HL-60 (cell line): Measurements from ENCODE around the gene DSPP.

Experiments
- DNase-seq, 2 experiments: peaks; one replicate each; pipeline ENCODE4 v3.0.0-alpha.2; 2010 to 2020; ENCODE audit warnings: low read depth in 1 of 2, low spot score in 1 of 2
- H3K27ac ChIP-seq: fragments of 250-450 bp; sonication (Bioruptor Pico); replicated peaks from 2 replicates; pipeline ENCODE4 v1.5.1; 2020; ENCODE audit warnings: mild to moderate bottlenecking, moderate library complexity
- H3K27me3 ChIP-seq: fragments of 250-450 bp; sonication (Bioruptor Pico); 2 replicates; pipeline ENCODE4 v1.5.1; 2021; ENCODE audit warnings: mild to moderate bottlenecking, moderate library complexity; ENCODE audit not compliant: insufficient read depth, poor library complexity, severe bottlenecking
- H3K4me3 ChIP-seq: replicated peaks from 2 replicates; pipeline ENCODE4 v1.5.1; 2011; ENCODE audit warnings: mild to moderate bottlenecking, control low read depth, low read length; ENCODE audit not compliant: insufficient read depth
- GABPA ChIP-seq: IDR thresholded peaks from 2 replicates; pipeline ENCODE4 v1.6.1; 2012; ENCODE audit warnings: low read depth
- POLR2AphosphoS5 ChIP-seq: IDR thresholded peaks from 2 replicates; pipeline ENCODE4 v1.6.1; 2012; ENCODE audit warnings: low read depth
- SPI1 ChIP-seq: IDR thresholded peaks from 2 replicates; pipeline ENCODE4 v1.6.1; 2012; ENCODE audit warnings: low read depth, mild to moderate bottlenecking, borderline replicate concordance
- long read RNA-seq: library from polyadenylated mRNA; unstranded; transcript quantifications from one replicate; pipeline ENCODE4 v2.0.0, GENCODE V29; 2020
- TF ChIP-seq, protein P1 (sequence below): IDR thresholded peaks from 2 replicates; pipeline ENCODE4 v1.6.1; 2012; ENCODE audit warnings: low read depth; ENCODE audit not compliant: insufficient replicate concordance
- TF ChIP-seq, protein P2 (sequence below): IDR thresholded peaks from one replicate; pipeline ENCODE4 v1.5.1; 2011; ENCODE audit warnings: low read length, control low read depth, inconsistent platforms; ENCODE audit not compliant: insufficient read depth

The DSPP gene
- long read RNA-seq: 0 reads

DNA sequence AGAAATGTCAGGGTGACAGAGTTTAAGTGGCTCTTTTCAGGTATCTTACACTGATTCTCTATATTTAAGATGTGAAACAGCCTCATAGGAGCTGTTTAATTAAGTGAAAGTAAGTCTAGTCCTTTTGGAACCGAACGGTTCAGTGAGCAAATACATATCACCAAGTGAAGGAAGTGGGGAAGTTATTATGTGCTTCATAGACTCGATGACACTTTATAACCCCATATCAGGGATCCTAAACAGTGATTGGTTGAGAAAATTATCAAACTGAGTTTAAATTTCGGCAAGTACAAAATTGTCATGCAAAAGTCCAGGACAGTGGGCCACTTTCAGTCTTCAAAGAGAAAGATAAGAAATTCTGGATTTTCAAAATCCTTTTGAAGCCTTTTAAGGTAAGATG, at the start of gene DSPP:
TSS of gene DSPP (plus strand) at position 301 of the 400 bp plus-strand sequence. CDS start 2,380 bp downstream, outside the sequence.
- DNase-seq: no peak
- TF ChIP-seq, protein P1, sequence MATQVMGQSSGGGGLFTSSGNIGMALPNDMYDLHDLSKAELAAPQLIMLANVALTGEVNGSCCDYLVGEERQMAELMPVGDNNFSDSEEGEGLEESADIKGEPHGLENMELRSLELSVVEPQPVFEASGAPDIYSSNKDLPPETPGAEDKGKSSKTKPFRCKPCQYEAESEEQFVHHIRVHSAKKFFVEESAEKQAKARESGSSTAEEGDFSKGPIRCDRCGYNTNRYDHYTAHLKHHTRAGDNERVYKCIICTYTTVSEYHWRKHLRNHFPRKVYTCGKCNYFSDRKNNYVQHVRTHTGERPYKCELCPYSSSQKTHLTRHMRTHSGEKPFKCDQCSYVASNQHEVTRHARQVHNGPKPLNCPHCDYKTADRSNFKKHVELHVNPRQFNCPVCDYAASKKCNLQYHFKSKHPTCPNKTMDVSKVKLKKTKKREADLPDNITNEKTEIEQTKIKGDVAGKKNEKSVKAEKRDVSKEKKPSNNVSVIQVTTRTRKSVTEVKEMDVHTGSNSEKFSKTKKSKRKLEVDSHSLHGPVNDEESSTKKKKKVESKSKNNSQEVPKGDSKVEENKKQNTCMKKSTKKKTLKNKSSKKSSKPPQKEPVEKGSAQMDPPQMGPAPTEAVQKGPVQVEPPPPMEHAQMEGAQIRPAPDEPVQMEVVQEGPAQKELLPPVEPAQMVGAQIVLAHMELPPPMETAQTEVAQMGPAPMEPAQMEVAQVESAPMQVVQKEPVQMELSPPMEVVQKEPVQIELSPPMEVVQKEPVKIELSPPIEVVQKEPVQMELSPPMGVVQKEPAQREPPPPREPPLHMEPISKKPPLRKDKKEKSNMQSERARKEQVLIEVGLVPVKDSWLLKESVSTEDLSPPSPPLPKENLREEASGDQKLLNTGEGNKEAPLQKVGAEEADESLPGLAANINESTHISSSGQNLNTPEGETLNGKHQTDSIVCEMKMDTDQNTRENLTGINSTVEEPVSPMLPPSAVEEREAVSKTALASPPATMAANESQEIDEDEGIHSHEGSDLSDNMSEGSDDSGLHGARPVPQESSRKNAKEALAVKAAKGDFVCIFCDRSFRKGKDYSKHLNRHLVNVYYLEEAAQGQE: no peak
- Histone ChIP-seq H3K27me3 (no peaks in the 10 kb centered on the region), H3K4me3 (no peak within 1 kb of the TSS), H3K27ac (no peak within 1 kb of the TSS)

DNA sequence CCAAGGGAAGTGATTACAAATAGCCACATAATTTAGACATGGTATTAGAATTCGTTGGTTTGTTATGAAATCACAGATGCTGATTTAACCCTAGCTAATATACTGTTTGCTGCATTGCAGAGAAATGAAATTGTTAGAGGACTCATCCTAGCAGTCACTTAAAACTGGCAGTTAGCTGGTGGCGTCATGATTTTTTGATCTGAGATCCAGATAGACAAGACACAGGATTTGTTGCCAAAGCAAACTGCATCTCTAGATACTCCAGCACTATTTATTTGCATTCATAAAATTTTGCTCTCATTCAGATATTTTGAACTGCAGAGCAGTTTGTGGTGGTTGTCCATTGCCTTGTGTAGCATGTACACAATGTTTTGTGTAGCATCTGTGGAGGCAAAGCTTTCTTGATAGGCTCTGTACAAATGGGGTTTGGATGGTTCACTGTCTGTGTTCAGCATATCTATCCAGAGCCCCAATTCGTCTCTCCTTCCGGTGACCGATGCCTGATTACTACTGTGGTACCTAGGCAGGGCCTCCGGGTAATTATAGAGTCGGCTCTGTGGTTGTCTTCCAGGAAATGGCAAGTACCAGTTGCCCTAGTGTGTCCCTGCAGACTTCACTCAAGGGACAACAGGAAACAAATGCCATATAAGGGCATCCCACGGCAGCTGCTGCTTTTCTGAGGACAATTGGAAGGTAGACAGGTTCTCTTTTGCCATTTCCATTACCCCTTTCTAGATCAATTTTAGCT, 49.1 kb upstream of the DSPP start:
- TF ChIP-seq, protein P2, sequence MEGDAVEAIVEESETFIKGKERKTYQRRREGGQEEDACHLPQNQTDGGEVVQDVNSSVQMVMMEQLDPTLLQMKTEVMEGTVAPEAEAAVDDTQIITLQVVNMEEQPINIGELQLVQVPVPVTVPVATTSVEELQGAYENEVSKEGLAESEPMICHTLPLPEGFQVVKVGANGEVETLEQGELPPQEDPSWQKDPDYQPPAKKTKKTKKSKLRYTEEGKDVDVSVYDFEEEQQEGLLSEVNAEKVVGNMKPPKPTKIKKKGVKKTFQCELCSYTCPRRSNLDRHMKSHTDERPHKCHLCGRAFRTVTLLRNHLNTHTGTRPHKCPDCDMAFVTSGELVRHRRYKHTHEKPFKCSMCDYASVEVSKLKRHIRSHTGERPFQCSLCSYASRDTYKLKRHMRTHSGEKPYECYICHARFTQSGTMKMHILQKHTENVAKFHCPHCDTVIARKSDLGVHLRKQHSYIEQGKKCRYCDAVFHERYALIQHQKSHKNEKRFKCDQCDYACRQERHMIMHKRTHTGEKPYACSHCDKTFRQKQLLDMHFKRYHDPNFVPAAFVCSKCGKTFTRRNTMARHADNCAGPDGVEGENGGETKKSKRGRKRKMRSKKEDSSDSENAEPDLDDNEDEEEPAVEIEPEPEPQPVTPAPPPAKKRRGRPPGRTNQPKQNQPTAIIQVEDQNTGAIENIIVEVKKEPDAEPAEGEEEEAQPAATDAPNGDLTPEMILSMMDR: no peak
- no peak for TF ChIP-seq GABPA
- no peak for TF ChIP-seq POLR2AphosphoS5
- TF ChIP-seq SPI1: no peak
- TF ChIP-seq, protein P1: no peak
- Histone ChIP-seq H3K4me3 (no peak overlapping the region), H3K27ac (no peak overlapping the region), H3K27me3 (no peaks in the 10 kb centered on the region)
- DNase-seq: no peak

GRCh38 chr4:87560802-87561201, 47.5 kb upstream of the DSPP start:
- no peaks in the 10 kb centered on the region for H3K27me3 ChIP-seq
- no peak overlapping the region for H3K4me3 ChIP-seq
- H3K27ac ChIP-seq: no peak overlapping the region
- no peak for TF ChIP-seq POLR2AphosphoS5
- TF ChIP-seq GABPA: no peak
- TF ChIP-seq, protein P1: no peak
- TF ChIP-seq SPI1: no peak
- TF ChIP-seq, protein P2: no peak
- no peak for DNase-seq
